G401 (cell line): ENCODE data around the gene NKX2-1. TPM values are rescaled to one million over a fixed set of nuclear protein-coding genes. Genes with fewer than 3 reads are reported as not detected.

Experiments
- DNase-seq: peaks from one replicate; pipeline ENCODE4 v3.0.0-alpha.2; 2015; ENCODE audit warnings: low spot score
- in situ Hi-C: cut with HindIII; loops from 2 replicates; pipeline ENCODE4 v1.10.0; 2016; ENCODE audit warnings: low sequenced_read_pairs, mixed read lengths
- total RNA-seq: library from RNA; depleted of rRNA; stranded (reverse); fragments of >200 nt; shearing (Covaris generic); gene quantifications from 2 replicates; pipeline ENCODE4 v1.2.3, GENCODE V29; 2014

Gene NKX2-1
- total RNA-seq, 1 experiment from 2014 or later: not detected

GRCh38 chr14:36518586-36519430 is 1.2 kb downstream of the NKX2-1 start:
- DNase-seq: no peak
- in situ Hi-C loops: no loop called here

- no peak for DNase-seq
- in situ Hi-C loops: no loop called here
These were observed 1.9 kb downstream of the NKX2-1 start for GRCh38 chr14:36518031-36518585.

GRCh38 chr14:36517242-36518030 is 2.6 kb downstream of the NKX2-1 start:
- no peak for DNase-seq
- in situ Hi-C loops: no loop called here

- DNase-seq: no peak
- in situ Hi-C loops: no loop called here
These were observed 3.3 kb downstream of the NKX2-1 start for GRCh38 chr14:36516719-36517241.

GRCh38 chr14:36515896-36516718 is 3.9 kb downstream of the NKX2-1 start:
- in situ Hi-C loops: no loop called here
- DNase-seq: no peak

- DNase-seq: no peak
- in situ Hi-C loops: no loop called here
These were observed 4.9 kb downstream of the NKX2-1 start for GRCh38 chr14:36515105-36515593.

- no peak for DNase-seq
- in situ Hi-C loops: no loop called here
These were observed 5.5 kb downstream of the NKX2-1 start for GRCh38 chr14:36514278-36515104.

GRCh38 chr14:36513451-36514277 is 6.4 kb downstream of the NKX2-1 start:
- no peak for DNase-seq

GRCh38 chr14:36513012-36513420 is 7.0 kb downstream of the NKX2-1 start:
- in situ Hi-C loops: no loop called here
- no peak for DNase-seq

More at GRCh38 chr14:36513451-36514277, 6.4 kb downstream of the NKX2-1 start:
- in situ Hi-C loops: no loop called here

- DNase-seq: no peak
- in situ Hi-C loops: no loop called here
These were observed 7.4 kb downstream of the NKX2-1 start for GRCh38 chr14:36512585-36513003.

- DNase-seq: no peak
- in situ Hi-C loops: no loop called here
These were observed 7.9 kb downstream of the NKX2-1 start for GRCh38 chr14:36511981-36512584.

GRCh38 chr14:36510874-36511273 is 9.2 kb downstream of the NKX2-1 start:
- in situ Hi-C loops: no loop called here
- DNase-seq: no peak

GRCh38 chr14:36510078-36510799 is 9.8 kb downstream of the NKX2-1 start:
- in situ Hi-C loops: no loop called here
- DNase-seq: no peak

- no peak for DNase-seq
- in situ Hi-C loops: no loop called here
These were observed 10.7 kb downstream of the NKX2-1 start for GRCh38 chr14:36509069-36509917.

- in situ Hi-C loops: no loop called here
- no peak for DNase-seq
These were observed 11.5 kb downstream of the NKX2-1 start for GRCh38 chr14:36508418-36509068.
